Stomach (tissue), 9 donors: ENCODE data around the gene PRRG4. TPM values are rescaled to one million over a fixed set of nuclear protein-coding genes. Genes with fewer than 3 reads are reported as not detected.

Experiments
- DNase-seq, 2 donors: peaks; one replicate each; pipeline versions ENCODE4 v3.0.0 to v3.0.0-alpha.2; 2013 to 2019
- H3K27ac ChIP-seq, 5 donors: fragments of 200-600 bp in 4 of 5; sonication (generic) in 4 of 5; one replicate each; pipeline ENCODE4 v1.5.1; 2013 to 2019; ENCODE audit warnings: mild to moderate bottlenecking in 1 of 5, moderate library complexity in 1 of 5
- H3K27me3 ChIP-seq, 3 donors: fragments of 200-600 bp; sonication (generic); one replicate each; pipeline ENCODE4 v1.5.1; 2017 to 2019; ENCODE audit warnings: mixed run types in 1 of 3
- H3K36me3 ChIP-seq, 4 donors: fragments of 200-600 bp; sonication (generic); 1 replicate in 3 of 4; 2 replicates in 1 of 4; pipeline ENCODE4 v1.5.1; 2016 to 2019
- H3K4me1 ChIP-seq, 4 donors: fragments of 200-600 bp; sonication (generic); one replicate each; pipeline ENCODE4 v1.5.1; 2016 to 2019
- H3K4me3 ChIP-seq, 4 donors: fragments of 200-600 bp; sonication (generic) in 3 of 4; one replicate each; pipeline ENCODE4 v1.5.1; 2016 to 2019; ENCODE audit warnings: mild to moderate bottlenecking in 1 of 4
- H3K9me3 ChIP-seq, 4 donors: fragments of 200-600 bp; sonication (generic); one replicate each; pipeline ENCODE4 v1.5.1; 2016 to 2019
- EP300 ChIP-seq: sonication (generic); formaldehyde crosslinking; IDR thresholded peaks from one replicate; pipeline ENCODE4 v1.6.1; 2017; ENCODE audit warnings: antibody characterized with exemption
- POLR2A ChIP-seq, 4 donors: fragments of 450-650 bp; IDR thresholded peaks; one replicate each; pipeline ENCODE4 v1.6.1; 2016; ENCODE audit warnings: antibody characterized with exemption in 4 of 4, control low read depth in 2 of 4, mild to moderate bottlenecking in 1 of 4, moderate library complexity in 1 of 4
- POLR2AphosphoS5 ChIP-seq, 3 donors: sonication (generic); formaldehyde crosslinking; IDR thresholded peaks; one replicate each; pipeline ENCODE4 v1.6.1; 2016; ENCODE audit warnings: antibody characterized with exemption in 3 of 3
- WGBS, 5 donors: extraction: QIAGEN DNeasy Blood & Tissue Kit in 3 of 5; methylation state at CpG; one replicate each; pipeline versions ENCODE4 v1.1.5 to v1.1.7; 2013 to 2018; 5-methylcytosine and 5-hydroxymethylcytosine counted together
- intact Hi-C: fragments of 100-400 bp; cut with DNase I; formaldehyde crosslinking; loops from one replicate; pipeline ENCODE4 v1.15.1; 2023; ENCODE audit warnings: low total_unique reads
- polyA plus RNA-seq, 3 donors: library from polyadenylated mRNA; stranded (reverse); fragments of 200-250 nt; gene quantifications; one replicate each; pipeline ENCODE4 v1.2.3, GENCODE V29; 2013
- total RNA-seq, 5 donors: library from RNA; depleted of rRNA; stranded (reverse); fragments of >200 nt; gene quantifications; one replicate each; pipeline versions ENCODE4 v1.1.0 to v1.2.3, GENCODE V29; 2014 to 2016
- TF ChIP-seq, protein P1 (sequence below), 7 experiments: fragments of 450-650 bp in 4 of 7; fragments of 200-600 bp in 3 of 7; sonication (generic) in 3 of 7; IDR thresholded peaks; one replicate each; pipeline ENCODE4 v1.5.1; 2016 to 2019; ENCODE audit warnings: antibody characterized with exemption in 7 of 7, control low read depth in 2 of 7, mild to moderate bottlenecking in 1 of 7
- donor health status: healthy with polysubstance abuse.
- donor health status: Bipolar disorder and iron deficiency.
- donor health status: healthy.

The PRRG4 gene
- total and polyA plus RNA-seq, 8 donors, result under 0.01 to 9.0 (median 4.3) TPM

DNA sequence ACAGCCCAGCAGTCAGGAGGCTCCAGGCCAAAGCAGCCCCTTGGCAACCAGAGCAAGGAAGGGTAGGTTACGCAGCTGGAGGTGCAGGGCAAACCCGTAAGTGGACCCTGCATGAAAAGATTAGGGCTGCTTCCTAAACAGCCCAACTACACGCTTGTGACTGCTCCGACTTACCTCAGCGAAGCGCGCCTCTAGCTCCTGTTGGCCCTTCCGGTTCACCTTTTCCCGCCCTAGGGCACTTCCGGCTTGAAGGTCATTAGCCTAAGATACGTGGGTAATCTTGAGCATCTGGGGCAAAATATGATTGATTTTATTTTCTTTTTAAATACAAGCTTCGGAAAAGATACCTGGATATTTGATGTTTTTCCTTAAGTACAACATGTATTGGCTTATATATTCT is 35.3 kb upstream of the PRRG4 start, which contains the start of gene CCDC73:
TSS of gene CCDC73 (minus strand) at position 224 of the 400 bp plus-strand sequence. CDS start 34,419 bp downstream, outside the sequence.
- intact Hi-C loops, result no loop called here

DNA sequence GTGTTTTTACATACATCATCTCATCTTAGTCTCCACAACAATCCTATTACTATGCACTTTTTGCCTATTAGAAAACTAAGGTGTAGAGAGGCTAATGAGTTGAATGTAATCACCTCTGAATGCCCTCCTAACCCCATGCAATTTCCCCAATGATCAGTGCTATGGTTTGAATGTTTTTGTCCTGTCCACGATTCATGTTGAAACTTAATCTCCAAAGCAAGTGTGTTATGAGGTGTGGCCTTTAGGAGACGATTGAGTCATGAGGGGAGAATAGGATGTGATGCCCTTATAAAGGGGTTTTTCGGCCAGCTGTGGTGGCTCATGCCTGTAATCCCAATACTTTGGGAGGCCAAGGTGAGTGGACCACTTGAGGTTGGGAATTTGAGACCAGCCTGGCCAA is 33.3 kb upstream of the PRRG4 start:
- intact Hi-C loops, result no loop called here
- H3K4me1 ChIP-seq, result peaks cover 0 to 10% (median 0%) of the 10 kb centered on the region in 4 donors
- H3K9me3 ChIP-seq, result no peaks in the 10 kb centered on the region
- H3K27ac ChIP-seq, result no peak overlapping the region
- no peak overlapping the region for H3K4me3 ChIP-seq
- H3K27me3 ChIP-seq, result peaks cover 0 to 5% (median 0%) of the 10 kb centered on the region in 3 donors
- WGBS, 5 donors, result 62 to 85% (median 74%) methylated on average over 3 of the region's 3 CpGs
- H3K36me3 ChIP-seq, result no peaks in the 10 kb centered on the region
- no peak for TF ChIP-seq EP300
- no peak for TF ChIP-seq POLR2A (IDR thresholded peaks at IDR 0.05)
- TF ChIP-seq, protein P1, sequence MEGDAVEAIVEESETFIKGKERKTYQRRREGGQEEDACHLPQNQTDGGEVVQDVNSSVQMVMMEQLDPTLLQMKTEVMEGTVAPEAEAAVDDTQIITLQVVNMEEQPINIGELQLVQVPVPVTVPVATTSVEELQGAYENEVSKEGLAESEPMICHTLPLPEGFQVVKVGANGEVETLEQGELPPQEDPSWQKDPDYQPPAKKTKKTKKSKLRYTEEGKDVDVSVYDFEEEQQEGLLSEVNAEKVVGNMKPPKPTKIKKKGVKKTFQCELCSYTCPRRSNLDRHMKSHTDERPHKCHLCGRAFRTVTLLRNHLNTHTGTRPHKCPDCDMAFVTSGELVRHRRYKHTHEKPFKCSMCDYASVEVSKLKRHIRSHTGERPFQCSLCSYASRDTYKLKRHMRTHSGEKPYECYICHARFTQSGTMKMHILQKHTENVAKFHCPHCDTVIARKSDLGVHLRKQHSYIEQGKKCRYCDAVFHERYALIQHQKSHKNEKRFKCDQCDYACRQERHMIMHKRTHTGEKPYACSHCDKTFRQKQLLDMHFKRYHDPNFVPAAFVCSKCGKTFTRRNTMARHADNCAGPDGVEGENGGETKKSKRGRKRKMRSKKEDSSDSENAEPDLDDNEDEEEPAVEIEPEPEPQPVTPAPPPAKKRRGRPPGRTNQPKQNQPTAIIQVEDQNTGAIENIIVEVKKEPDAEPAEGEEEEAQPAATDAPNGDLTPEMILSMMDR (IDR thresholded peaks at IDR 0.05), result no peak
- TF ChIP-seq POLR2AphosphoS5 (IDR thresholded peaks at IDR 0.05), result no peak
- DNase-seq, result no peak

More for the DNA sequence above, 35.3 kb upstream of the PRRG4 start, which contains the start of gene CCDC73:
- no peak for TF ChIP-seq POLR2AphosphoS5 (IDR thresholded peaks at IDR 0.05)
- TF ChIP-seq POLR2A (IDR thresholded peaks at IDR 0.05), result no peak
- no peak for TF ChIP-seq EP300
- TF ChIP-seq, protein P1 (IDR thresholded peaks at IDR 0.05), result no peak
- Histone ChIP-seq H3K4me1 (peaks cover 0 to 10% (median 0%) of the 10 kb centered on the region in 4 donors), H3K27me3 (peaks cover 0 to 8% (median 0%) of the 10 kb centered on the region in 3 donors), H3K9me3 (no peaks in the 10 kb centered on the region), H3K36me3 (no peaks in the 10 kb centered on the region), H3K27ac (no peak within 1 kb of the TSS), H3K4me3 (no peak within 1 kb of the TSS)
- DNase-seq, result no peak
- WGBS, 5 donors, result 89 to 92% (median 91%) methylated on average over 12 of the region's 12 CpGs

DNA sequence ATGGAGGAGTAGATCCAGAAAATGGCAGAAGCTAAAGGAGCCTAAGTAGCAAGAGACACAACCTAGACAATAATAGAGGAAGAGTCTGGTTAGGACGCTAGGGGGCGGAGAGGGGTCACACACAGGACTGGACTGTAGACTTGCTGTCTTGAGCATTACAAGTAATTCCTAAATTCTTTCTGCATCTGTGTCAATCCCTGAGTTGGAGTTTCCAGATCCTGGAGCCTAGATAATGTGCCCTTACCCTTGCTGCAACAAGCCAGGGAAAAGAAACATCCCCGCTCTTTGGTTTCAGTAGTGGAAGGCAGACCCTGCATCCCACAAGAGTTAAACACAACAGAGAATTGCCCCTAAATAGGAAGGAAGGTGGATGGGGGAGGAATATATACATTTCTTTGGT is 20.4 kb upstream of the PRRG4 start:
- peak; percentile 73 to 86 for DNase-seq
- H3K27me3 ChIP-seq, result no peaks in the 10 kb centered on the region

DNA sequence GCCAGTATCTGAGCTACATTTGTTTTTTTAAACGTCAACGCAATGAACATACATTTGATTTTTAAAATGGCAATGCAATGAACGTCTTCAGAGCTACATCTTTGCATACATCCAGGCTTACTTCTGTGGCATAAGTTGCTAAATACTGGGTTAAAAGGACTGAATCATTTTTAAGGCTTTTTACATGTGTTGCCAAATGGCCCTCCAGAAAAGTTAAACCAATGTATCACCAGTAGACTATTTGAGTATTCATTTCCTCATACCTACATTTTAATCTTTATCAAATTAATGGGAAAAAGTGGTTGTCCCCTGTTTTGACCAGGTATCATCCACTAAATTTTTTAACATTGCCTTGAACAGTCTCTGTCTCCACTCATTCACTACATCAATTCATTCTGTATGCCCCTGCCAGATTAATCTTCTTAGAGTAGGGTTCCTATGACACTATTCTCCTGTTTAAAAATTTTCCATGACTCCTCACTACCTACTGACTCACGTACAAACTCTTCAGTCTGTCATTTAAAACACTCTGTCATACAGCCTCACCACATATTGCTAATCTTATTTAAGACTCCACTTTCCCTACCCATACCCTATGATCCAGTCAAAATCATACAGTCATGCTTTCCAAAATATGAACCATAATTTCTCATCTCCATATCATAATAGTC is 12.4 kb upstream of the PRRG4 start:
- DNase-seq, result no peak
- Histone ChIP-seq H3K27ac (no peak overlapping the region), H3K4me3 (no peak overlapping the region), H3K36me3 (no peaks in the 10 kb centered on the region), H3K9me3 (no peaks in the 10 kb centered on the region), H3K4me1 (no peaks in the 10 kb centered on the region), H3K27me3 (no peaks in the 10 kb centered on the region)
- TF ChIP-seq, protein P1 (IDR thresholded peaks at IDR 0.05), result no peak
- no peak for TF ChIP-seq POLR2AphosphoS5 (IDR thresholded peaks at IDR 0.05)
- TF ChIP-seq POLR2A (IDR thresholded peaks at IDR 0.05), result no peak
- no peak for TF ChIP-seq EP300
- WGBS, 5 donors, result 80 to 89% (median 83%) methylated on average over 4 of the region's 4 CpGs
- intact Hi-C loops, result loop anchor here (10.0 kb wide), 1 partner anchor 247 kb away; no protein-coding TSS in a partner anchor

More for the DNA sequence above, 20.4 kb upstream of the PRRG4 start:
- Histone ChIP-seq H3K27ac (no peak overlapping the region), H3K4me1 (no peaks in the 10 kb centered on the region), H3K36me3 (no peaks in the 10 kb centered on the region), H3K9me3 (no peaks in the 10 kb centered on the region), H3K4me3 (no peak overlapping the region)
- WGBS, 5 donors, result 18 to 24% (median 20%) methylated on average over 3 of the region's 3 CpGs
- intact Hi-C loops, result no loop called here
- TF ChIP-seq, protein P1 (IDR thresholded peaks at IDR 0.05), result peak in 5 of 7 experiments; percentile 25 to 51 (median 41)
- TF ChIP-seq POLR2AphosphoS5 (IDR thresholded peaks at IDR 0.05), result no peak
